GM13976 (cell line): ENCODE results near the gene GLS2.

Experiments
- DNase-seq: peaks from one replicate; pipeline ENCODE4 v3.0.0; 2012; ENCODE audit warnings: low spot score
- in situ Hi-C: fragments of 300-500 bp; cut with MboI; formaldehyde crosslinking; loops from one replicate; pipeline ENCODE4 v1.12.0; 2022; ENCODE audit warnings: low sequenced_read_pairs, mixed read lengths, inconsistent platforms; ENCODE audit not compliant: unreplicated experiment
- TF ChIP-seq, protein P1 (sequence below): IDR thresholded peaks from 2 replicates; pipeline ENCODE4 v1.5.1; 2012; ENCODE audit warnings: borderline replicate concordance, mild to moderate bottlenecking; ENCODE audit not compliant: insufficient read depth; ENCODE audit errors: extremely low read depth, missing control alignments, control extremely low read depth

The GLS2 gene

DNA sequence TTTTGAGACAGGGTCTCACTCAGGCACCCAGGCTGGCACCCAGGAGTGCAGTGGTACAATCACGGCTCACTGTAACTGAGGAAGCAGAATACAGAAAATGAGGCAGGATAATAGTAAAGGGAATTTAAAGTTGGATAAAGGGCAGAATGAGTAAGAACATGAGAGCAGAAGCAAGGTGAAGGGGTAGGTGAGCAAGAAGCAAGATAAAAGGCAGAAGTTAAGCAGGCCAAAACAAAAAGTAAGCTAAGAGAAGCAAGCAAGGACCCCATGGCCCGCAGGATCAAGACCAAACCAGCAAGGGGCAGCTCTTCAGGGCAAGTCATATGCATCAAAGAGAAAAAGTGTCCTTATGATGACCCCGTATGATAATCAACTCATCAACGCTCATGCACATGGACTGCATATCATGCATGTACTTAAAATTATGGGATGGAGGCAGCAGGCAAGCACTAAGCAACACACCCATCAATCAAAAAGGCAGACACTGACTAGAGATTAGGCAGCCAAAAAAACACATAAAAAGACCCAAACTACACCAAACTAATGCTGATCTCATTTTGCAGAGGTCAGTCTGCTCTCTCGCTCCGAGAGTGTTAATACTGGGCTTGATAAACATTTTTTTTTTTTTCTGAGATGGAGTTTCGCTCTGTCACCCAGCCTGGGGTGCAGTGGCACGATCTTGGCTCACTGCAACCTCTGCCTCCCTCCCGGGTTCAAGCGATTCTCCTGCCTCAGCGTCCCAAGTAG lies 50.4 kb downstream of the GLS2 start:
- in situ Hi-C loops = no loop called here
- no peak for DNase-seq
- TF ChIP-seq, protein P1, sequence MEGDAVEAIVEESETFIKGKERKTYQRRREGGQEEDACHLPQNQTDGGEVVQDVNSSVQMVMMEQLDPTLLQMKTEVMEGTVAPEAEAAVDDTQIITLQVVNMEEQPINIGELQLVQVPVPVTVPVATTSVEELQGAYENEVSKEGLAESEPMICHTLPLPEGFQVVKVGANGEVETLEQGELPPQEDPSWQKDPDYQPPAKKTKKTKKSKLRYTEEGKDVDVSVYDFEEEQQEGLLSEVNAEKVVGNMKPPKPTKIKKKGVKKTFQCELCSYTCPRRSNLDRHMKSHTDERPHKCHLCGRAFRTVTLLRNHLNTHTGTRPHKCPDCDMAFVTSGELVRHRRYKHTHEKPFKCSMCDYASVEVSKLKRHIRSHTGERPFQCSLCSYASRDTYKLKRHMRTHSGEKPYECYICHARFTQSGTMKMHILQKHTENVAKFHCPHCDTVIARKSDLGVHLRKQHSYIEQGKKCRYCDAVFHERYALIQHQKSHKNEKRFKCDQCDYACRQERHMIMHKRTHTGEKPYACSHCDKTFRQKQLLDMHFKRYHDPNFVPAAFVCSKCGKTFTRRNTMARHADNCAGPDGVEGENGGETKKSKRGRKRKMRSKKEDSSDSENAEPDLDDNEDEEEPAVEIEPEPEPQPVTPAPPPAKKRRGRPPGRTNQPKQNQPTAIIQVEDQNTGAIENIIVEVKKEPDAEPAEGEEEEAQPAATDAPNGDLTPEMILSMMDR = no peak

DNA sequence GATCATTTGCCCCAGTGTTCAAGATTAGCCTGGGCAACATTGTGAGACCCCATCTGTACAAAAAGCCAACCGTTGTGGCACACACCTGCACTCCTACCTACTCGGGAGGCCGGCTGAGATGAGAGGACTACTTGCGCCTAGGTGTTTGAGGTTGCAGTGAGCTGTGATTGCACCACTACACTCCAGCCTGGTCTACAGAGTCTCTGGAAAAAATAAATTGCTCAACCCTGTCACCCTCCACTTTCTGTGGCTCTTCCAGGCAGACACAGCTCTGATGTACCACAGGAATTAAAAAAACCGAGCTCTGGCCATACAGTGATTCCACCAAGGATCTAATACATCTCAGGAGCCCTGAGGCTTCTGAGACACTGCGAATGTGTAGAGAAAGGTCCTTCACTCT lies 53.1 kb downstream of the GLS2 start:
- DNase-seq = no peak
- in situ Hi-C loops = no loop called here
- TF ChIP-seq, protein P1 = no peak

DNA sequence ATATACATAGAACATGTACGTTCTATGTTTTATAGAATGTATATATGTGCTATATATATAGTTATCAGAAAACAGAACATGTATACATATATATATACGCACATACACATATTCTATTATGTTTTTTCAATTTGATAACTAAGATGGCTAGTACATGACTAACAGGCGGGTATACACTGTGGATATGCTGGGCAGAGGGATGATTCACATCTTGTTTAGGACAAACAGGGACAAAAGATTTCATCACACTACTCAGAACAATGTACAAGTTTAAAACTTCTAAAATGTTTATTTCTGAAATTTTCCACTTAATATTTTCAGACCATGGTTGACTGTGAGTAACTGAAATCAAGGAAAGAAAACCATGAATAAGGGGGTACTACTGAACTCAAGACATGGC lies 56.1 kb downstream of the GLS2 start:
- no peak for DNase-seq
- in situ Hi-C loops = no loop called here
- TF ChIP-seq, protein P1 = no peak

DNA sequence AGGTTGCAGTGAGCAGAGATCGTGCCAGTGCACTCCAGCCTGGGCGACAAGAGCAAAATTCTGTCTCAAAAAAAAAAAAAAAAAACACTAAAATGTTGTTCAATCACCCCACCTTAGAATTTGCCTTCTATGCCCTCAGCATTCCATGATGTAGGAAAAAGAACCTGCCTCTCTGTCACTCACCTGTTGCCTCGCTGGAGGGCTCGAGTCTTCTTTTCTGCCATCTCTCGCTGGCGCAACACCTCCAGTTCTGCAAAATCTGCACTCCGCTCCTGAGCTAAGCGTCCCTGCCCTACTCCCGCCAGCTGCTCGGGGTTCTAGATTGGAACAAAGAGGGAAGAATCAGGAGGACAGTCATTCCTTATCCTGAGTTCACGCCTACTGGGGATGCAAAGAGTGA lies 56.7 kb downstream of the GLS2 start:
- in situ Hi-C loops = no loop called here
- DNase-seq = no peak
- TF ChIP-seq, protein P1 = no peak

DNA sequence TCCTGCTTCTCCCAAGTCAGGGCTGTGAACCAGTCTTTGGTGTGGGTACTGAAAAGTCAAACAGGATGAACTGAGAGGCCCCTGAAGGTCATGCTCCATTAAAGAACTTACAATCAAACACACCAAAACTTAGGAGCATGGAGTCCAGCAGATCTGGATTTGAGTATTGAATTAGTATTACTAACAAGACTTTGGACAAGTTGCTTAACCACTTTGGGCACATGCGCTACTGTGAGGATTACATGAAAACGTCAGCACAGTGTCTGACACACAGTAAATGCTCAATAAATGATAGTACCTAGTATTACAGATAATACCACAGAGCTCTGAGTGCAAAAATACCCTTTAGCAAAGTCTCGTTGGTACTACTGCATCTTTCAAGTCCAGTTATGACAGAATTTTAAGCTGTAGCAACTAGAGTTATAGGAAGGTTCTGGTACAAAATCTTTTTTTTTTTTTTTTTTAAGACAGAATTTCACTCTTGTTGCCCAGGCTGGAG lies 62.0 kb downstream of the GLS2 start:
- TF ChIP-seq, protein P1 = no peak
- in situ Hi-C loops = no loop called here
- DNase-seq = no peak

DNA sequence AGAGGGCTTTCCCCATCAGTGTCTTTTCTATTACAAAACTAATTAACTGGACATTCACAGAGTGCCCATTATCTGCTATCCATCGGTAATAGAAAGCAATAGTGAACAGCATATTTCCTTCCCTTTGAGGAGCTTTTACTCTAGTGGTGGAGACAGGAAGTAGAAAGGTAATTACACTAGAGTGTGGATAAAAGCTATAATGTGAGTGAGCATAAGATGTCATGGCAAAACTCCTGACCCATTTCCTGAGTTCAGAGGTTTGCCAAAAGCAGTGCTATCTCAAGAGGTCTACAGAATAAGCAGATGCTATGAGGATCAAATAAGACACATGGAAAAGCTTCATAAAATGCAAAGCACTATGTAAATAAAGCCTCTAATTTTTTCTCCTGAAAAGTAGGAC lies 62.8 kb downstream of the GLS2 start:
- TF ChIP-seq, protein P1 = no peak
- in situ Hi-C loops = no loop called here
- DNase-seq = no peak
